GM21360 (cell line): Measurements from ENCODE around the gene MVD.

Experiments
- ATAC-seq: cut with Tn5 transposase; IDR thresholded peaks from one replicate; pipeline ENCODE4 v1.9.1; 2021; ENCODE audit warnings: mild to moderate bottlenecking, moderate library complexity; ENCODE audit not compliant: unreplicated experiment

Gene MVD

GRCh38 chr16:88655733-88656281, 7.1 kb downstream of the MVD start:
- no peak for ATAC-seq

DNA sequence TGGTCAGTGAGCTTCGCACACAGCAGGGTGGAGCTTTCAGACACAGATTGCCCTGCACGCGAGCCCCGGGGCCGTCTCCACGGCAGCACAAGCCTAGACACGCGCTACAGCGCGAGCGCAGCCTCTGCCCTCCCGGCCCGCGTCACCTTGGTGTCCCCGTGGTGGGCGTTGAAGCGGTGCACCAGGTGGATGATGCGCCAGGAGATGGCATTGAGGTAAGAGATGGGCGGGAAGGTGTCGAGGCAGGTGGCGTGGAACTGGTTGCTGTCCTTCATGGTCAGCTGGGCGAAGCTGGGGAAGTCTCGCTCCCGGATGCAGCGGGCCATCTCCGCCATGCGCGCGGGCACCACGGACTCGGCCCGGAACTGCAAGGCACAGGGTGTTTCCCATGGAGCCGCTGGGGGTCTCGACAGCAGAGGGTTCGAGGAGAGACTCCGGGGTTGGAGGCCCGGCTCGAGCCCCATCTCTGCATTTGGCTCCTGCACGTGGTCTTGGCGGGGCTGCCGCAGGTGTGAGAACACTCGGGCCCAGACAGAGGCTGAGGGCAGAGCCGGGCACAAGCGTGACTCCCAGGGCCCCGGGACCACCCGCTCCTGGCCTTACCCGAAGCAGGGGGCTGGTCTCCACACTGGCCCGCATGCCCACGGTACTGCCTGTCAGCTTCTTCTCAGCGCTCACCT, 7.7 kb downstream of the MVD start:
- no peak for ATAC-seq

DNA sequence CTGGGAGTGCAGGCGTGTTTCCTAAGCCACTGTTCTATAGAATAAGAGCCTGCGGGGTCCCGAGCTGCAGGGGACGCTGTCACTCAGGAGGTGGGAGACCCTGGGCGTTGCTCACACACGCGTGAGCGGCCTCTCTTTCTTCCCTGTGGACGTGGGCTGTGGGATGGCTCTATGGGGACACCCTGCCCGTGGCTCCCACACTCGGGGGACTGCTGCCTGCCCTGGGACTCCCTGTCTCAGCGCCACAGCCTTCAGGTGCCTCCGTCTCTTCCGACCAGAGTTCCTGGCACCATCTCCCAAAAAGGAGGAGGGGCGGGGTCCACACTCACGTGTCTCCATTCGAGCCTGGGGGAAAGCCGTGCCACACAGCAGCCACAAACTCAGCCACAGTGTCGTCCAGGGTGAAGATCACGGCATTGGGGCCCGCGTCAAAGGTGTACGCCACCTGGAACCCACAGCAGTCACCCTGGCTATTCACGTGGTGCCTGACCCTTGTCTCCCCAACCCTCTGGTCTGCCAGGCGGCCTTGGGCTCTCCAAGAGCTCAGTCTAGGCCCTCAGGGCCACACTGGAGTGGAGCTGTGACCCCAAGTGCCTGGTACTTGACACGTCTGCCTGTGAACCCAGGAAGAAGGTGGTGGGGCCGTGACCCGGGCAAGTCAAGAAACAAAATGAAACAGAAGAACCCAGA, 8.4 kb downstream of the MVD start:
- no peak for ATAC-seq

DNA sequence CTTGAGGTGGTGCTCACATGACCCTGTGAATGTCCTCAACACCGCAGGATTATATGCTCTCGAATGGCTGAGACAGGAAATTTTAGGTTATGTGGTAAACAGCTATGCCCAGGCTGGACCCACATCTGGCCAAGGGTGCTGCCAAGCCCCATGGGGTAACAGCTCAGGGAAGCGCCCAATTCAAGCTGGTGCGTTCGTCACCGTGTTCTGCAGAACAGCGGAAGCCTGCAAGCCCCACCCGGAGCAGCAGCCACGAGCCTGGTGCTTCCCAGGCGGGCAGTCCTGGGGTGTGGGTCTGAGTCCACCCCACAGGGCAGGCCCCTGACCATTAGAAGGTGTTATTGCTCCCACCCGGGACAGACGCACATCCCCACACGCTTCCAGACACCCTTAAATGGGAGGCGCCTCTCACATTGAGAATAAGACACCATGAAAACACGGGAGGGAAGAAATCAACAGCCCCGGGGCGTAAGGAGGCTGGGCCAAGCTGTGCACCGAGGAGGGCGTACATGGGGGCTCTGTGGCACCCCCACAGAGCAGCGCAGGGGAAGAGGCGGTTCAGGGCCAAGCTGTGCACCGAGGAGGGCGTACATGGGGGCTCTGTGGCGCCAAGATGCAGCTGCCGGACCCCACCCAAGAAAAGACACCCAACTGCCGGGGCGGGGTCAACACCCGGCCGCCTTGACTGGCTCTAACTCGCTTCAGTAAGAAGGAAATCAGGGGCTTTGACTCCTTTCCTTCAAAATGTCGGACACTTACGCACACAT, 9.1 kb downstream of the MVD start:
- no peak for ATAC-seq

- no peak for ATAC-seq
These were observed 9.8 kb downstream of the MVD start for GRCh38 chr16:88653101-88653500.

DNA sequence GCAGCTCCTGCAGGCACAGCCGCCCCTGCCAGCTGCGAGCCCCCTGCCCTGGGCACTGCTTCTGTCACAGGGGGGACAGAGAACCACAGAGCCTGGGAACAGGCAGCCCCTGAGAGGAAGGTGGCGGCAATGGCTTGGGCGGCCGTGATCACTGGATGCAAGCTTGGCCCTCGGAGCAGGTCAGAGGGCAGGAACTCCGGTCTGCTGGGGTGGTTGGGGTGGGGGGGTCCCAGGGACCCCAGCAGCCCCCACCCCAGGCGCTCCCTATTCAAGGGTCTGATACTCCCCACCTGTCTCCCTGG, 10.2 kb downstream of the MVD start:
- no peak for ATAC-seq

DNA sequence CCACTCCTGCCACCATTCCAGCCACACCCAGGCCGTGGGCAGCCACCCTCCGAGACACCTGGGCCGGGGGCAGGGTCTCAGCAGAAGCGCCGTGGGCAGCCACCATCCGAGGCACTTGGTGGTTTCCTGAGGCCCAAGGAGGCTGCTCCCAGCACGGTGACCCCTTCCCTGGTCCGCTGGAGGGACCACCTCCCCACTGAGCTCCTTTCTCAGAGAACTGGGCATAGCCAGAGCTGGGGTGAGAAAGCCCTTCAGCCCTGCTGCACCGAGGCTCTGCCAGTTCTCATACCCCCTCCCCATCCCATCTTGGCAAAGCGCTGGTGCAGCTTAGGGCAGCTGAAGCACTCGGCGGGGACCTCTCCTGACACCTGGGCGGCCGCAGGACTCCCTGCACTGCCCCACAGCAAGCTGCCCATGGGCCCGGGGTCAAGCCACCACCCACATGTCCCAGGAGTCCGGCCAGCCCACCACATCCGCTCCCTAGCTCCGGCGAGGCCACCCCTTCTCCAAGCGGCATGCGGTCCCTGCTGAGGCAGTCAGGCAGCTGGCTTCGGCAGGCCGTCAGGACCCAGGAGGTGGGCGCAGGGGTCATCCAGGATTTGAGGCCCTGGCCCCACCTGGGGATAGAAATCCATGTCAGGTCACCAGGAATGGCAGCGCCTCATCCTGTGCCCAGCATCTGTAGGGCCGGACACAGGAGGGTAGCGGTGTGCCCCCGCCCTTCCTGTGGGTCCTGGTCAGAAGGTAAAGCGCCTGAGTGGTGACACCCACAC, 10.7 kb downstream of the MVD start:
- ATAC-seq, result no peak

DNA sequence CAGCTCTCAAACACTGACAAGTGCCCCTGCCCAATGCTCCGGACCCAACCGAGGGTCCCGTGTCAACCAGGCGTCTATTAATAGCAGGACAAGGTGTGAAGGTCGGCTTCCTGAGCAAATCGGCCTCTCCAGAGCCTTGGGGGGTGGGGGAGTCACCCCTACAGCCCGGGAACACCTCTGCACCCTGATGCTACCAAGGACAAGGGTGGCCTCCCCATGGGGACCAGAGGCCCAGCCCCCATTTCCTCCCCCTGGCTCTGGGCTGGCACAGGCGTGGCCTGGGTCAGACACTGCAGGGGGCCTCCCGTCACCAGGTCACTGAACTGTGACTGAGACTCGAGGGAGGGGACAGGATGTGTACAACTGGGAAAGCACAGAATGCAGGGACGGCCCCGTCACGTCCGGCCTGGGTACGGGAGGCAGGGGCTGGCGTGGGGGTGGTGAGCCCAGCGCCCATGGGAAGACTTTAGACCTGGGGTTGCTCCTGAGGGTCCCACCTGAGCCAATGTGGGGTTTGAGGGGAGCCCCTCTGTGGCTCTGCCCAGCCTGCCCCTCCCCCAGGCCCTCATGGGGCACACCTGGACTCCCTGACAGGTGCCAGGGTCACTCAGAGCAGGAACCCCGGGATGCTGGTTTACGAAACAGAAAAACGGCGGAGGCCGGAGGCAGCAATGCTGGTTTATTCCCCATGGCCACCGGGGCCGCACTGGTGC, 11.5 kb downstream of the MVD start:
- ATAC-seq, result peak; percentile 57

- ATAC-seq, result peak; percentile 57
These were observed 12.1 kb downstream of the MVD start, which contains the start of gene CYBA for GRCh38 chr16:88650749-88651275. Gene CYBA, minus strand, starts transcription at chr16:88651053. Its CDS starts 40 bp downstream, at chr16:88651013.

DNA sequence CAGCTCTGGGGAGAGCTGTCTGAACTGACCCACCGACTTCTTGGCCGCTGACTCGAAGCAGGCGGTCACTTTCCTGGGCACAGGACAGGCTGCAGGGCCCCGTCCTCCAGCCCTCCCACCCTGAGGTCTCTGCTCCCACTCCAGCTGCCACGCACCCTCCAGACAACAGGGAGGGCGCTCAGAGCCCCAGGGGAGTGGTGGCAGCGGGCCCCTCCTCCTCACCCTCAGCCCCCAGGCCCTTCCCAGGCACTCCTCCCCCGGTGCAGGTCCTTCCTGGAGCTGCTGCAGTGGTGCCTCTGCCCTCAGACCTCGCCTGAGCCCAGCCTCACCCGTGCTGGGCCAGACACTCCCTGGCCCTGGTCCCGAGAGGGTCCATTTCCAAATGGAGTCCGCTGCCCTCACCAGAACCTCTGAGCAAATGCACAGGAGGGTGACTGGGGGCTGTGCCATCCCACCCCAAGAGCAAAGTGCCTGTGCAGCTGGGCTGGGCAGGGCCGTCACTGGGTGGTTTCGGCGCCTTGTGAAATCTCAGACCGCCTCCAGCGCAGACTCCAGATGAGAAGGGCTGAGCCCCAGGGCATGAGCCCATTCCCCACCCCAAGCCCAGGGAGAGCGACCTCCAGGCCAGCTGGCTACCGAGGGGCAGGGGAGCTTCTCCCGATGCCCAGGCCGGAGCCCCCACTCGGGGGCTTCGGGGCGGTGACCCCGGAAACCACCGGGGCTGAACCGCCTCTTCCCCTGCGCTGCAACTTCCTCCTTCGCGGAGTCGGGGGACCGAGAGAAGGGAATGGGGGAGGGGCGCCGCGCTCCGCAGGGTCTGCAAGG, 12.8 kb downstream of the MVD start:
- ATAC-seq, result no peak

DNA sequence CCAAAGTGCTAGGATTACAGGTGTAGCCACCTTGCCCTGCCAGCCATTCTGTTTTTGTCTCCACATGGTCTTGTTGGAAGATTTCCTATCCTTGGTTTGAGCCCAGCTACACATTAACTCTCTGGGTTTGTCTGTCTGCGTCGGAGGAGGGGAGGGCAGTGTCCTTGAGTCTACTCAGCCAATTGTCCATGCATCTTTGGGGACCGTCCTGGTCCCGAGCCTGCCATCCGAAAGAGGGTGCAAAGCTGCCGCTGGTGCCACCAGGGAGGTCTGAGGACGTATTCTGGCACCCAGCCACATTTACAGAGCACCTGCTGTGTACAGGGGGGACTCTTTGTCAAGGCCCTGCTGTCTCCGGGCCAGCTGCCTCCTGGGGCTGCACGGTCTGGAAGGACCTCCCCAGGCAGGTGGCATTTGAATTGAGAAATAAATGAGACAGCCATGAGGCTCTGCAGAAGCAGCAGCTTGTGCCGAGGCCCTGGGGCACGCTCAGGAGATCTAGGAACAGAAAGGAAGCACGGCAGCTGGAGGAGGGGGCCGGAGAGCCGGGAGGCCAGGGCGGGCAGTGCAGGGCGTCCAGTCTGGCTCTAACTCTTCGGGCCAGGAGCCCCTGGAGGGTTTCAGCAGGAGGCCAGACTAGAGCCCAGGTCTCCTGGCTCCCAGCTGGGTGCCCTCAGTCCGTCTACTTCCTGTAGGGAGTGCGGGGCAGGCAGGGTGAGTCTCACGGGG, 13.5 kb downstream of the MVD start:
- no peak for ATAC-seq

GRCh38 chr16:88647178-88648070, 15.5 kb downstream of the MVD start:
- no peak for ATAC-seq

DNA sequence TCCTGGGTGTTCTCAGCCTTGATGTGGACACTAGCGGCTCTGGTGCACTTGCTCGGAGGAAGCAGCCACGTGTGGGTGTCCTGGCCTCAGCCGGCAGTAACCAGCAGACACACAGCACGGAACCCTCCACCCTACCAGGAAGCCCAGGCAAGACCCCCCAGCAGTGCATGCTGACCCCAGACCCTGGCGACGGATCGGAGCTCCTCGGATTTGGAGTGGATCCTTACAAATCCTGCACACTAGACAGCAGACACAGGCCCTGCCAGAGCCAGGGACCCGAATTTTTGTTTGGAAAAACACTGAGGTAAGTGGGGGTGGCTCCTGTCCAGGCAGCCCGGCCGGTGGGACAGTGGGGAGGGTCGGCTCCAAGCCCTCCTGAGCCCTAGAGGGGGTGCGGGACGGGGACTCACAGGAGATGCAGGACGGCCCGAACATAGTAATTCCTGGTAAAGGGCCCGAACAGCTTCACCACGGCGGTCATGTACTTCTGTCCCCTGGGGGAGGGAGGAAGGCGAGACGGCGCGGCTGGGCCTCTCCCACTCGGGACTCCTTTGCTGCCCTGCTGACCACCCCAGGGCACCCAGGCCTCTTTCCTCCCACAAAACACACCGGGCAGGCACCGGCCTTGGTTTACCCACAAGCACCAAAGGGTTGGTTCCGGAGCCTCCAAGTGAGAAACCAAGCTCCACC, 16.4 kb downstream of the MVD start:
- no peak for ATAC-seq

DNA sequence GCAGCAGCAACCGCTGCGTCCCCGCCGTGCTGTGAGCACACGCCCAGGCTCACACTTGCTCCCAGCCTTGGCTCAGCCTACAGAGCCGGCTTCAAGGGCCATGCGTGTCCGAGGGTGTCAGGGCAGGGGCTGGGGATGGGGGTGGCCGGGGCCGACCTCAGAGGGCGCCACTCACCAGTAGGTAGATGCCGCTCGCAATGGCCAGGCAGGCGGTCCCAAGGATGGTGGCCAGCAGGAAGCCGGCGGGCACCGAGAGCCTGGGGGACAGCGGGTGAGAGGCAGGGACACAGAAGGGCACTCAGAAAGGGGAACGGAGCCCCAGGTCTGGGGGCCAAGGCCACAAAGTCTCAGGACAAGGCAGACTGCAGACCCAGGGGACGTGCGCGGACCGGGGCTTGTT, 16.9 kb downstream of the MVD start:
- ATAC-seq, result no peak

GRCh38 chr16:88645455-88645854, 17.4 kb downstream of the MVD start:
- ATAC-seq, result no peak

DNA sequence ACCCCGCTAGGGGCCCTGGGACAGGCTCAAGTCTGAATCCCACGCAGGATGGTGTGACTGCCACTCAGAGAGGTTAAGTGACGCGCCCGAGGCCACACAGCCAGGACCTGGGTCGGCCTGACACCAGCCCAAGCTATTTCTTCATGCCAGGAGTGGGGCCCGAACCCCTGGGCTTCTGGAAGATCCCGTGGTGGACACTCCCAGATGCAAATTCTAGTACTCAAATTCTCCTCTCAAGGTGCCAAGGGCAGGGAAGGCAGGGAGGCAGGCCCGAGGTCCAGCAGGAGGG, 19.3 kb downstream of the MVD start:
- ATAC-seq, result no peak
